Nephron progenitor cell (in vitro differentiated cells): ENCODE data around the gene CD4.

Source experiments
- DNase-seq: peaks from one replicate; pipeline ENCODE4 v3.0.0; 2021
- H3K27ac Mint-ChIP-seq: 2 replicates; pipeline ENCODE4 v1.8.0; 2021; ENCODE audit warnings: mild to moderate bottlenecking, moderate library complexity, mixed read lengths
- H3K27me3 Mint-ChIP-seq: 2 replicates; pipeline ENCODE4 v1.8.0; 2021; ENCODE audit warnings: mild to moderate bottlenecking, low read depth, mixed read lengths; ENCODE audit not compliant: poor library complexity
- H3K36me3 Mint-ChIP-seq: 2 replicates; pipeline ENCODE4 v1.8.0; 2021; ENCODE audit warnings: low read depth, mixed read lengths
- H3K4me1 Mint-ChIP-seq: 2 replicates; pipeline ENCODE4 v1.8.0; 2021; ENCODE audit warnings: mixed read lengths
- H3K4me3 Mint-ChIP-seq: 2 replicates; pipeline ENCODE4 v1.8.0; 2021; ENCODE audit warnings: mild to moderate bottlenecking, moderate library complexity, mixed read lengths
- H3K9me3 Mint-ChIP-seq: 2 replicates; pipeline ENCODE4 v1.8.0; 2021; ENCODE audit warnings: mild to moderate bottlenecking, moderate library complexity, mixed read lengths
- TF ChIP-seq, protein P1 (sequence below): fragments of 200-600 bp; sonication (generic); IDR thresholded peaks from 2 replicates; pipeline ENCODE4 v1.5.0; 2021; ENCODE audit warnings: antibody characterized with exemption

CD4 gene

DNA sequence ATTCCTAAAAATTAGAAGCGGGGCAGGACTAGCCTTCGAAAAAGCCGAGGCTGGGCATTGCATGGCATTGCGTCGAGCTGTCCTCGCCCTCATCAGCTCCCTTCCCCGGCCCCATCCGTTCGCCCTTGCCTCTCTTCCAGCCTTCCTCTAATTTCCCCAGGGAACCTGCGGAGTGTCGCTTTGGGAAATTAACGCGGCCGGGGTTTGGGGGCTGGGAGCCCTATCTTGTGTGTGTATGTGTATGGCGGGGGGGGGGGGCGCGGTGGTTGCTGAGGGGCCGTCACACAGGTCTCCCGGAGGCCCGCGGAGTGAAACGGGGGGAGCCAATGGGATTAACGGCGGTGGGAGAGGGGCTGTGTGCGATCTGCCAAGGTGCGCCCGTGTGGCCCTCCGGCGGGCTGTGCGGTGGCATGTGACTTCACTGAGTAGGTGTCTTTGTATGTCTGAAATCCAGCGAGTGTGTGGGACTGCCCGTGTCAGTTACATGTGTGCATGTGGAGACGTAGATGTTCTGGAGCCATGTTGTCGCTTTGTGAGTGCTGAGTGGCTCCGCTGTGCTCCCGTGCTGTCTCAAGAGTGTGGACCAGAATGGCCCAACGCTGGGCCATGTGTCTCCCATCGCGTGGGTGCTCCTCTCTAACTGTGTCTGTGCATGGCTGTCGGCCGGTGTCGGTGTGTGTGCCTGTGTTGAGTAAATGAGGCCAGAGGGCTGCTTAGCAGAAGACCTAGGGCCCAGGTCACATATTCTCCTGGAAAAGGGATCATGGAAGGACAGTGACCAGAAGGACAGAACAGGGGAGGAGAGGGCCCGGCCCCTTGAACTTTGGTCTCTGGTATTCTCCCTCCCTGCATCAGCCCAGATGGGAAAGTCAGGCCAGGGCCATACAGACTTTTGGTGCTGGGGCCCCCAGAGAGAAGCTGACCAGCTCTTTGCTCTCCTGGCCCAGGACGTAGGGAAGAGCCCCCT is 21.7 kb upstream of the CD4 start:
- Mint-ChIP-seq H3K4me1 (peaks cover 80% of the 10 kb centered on the region), H3K27me3 (peaks cover 4% of the 10 kb centered on the region), H3K36me3 (peaks cover 13% of the 10 kb centered on the region), H3K4me3 (peak overlapping the region; percentile 97), H3K27ac (peak overlapping the region; percentile 98), H3K9me3 (no peaks in the 10 kb centered on the region)
- TF ChIP-seq, protein P1, sequence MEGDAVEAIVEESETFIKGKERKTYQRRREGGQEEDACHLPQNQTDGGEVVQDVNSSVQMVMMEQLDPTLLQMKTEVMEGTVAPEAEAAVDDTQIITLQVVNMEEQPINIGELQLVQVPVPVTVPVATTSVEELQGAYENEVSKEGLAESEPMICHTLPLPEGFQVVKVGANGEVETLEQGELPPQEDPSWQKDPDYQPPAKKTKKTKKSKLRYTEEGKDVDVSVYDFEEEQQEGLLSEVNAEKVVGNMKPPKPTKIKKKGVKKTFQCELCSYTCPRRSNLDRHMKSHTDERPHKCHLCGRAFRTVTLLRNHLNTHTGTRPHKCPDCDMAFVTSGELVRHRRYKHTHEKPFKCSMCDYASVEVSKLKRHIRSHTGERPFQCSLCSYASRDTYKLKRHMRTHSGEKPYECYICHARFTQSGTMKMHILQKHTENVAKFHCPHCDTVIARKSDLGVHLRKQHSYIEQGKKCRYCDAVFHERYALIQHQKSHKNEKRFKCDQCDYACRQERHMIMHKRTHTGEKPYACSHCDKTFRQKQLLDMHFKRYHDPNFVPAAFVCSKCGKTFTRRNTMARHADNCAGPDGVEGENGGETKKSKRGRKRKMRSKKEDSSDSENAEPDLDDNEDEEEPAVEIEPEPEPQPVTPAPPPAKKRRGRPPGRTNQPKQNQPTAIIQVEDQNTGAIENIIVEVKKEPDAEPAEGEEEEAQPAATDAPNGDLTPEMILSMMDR, result no peak
- peak; percentile 34 for DNase-seq

DNA sequence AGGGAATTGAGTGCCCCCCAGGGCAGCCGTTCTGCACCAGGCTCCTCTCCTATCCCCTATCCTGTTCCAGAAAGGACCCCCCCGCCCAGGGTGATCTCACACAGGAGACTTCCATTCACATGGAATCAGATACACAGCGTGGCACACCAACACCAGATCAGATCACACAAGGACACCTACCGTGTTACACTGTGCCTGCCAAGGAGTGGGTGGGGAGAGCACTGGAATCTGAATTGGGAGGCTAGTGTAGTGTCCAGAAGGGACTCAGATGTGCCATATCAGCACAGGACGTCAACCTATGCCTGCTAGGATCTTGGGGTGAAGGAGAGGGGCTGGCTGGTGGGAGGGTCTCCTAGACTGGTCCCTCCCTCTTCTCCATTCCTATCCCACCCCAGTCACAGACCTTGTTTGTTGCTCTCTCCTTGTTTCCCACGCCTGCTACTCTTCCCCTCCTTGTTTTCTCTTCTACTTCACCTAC is 20.9 kb upstream of the CD4 start:
- H3K9me3 Mint-ChIP-seq, result no peaks in the 10 kb centered on the region
- peaks cover 13% of the 10 kb centered on the region for H3K36me3 Mint-ChIP-seq
- TF ChIP-seq, protein P1, result no peak
- no peak for DNase-seq
- H3K4me3 Mint-ChIP-seq, result peak overlapping the region; percentile 97
- H3K27ac Mint-ChIP-seq, result peak overlapping the region; percentile 98
- peaks cover 4% of the 10 kb centered on the region for H3K27me3 Mint-ChIP-seq
- peaks cover 80% of the 10 kb centered on the region for H3K4me1 Mint-ChIP-seq

DNA sequence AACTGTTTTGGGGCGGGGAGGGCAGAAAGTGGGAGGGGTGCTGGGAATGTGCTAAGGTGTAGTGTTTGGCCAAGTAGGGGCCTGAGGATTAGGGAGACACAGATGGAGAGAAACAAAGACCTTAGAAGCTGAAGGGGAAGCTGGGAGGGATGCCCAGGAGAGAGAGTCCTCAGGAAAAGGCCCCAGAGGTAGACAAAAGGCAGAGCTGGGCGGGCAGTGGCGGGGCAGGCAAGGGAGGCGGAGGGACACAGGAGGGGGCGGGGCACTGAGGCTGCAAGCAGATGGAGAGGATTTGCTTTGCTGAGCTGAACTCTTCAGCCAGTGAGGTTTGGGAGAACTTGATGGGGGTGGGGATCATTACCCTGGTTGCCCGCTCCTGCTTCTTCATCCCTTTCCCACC is 20.3 kb upstream of the CD4 start:
- peaks cover 4% of the 10 kb centered on the region for H3K27me3 Mint-ChIP-seq
- H3K9me3 Mint-ChIP-seq, result no peaks in the 10 kb centered on the region
- DNase-seq, result peak; percentile 80
- H3K4me3 Mint-ChIP-seq, result peak overlapping the region; percentile 97
- TF ChIP-seq, protein P1, result no peak
- H3K36me3 Mint-ChIP-seq, result peaks cover 13% of the 10 kb centered on the region
- H3K4me1 Mint-ChIP-seq, result peaks cover 75% of the 10 kb centered on the region
- peak overlapping the region; percentile 98 for H3K27ac Mint-ChIP-seq

DNA sequence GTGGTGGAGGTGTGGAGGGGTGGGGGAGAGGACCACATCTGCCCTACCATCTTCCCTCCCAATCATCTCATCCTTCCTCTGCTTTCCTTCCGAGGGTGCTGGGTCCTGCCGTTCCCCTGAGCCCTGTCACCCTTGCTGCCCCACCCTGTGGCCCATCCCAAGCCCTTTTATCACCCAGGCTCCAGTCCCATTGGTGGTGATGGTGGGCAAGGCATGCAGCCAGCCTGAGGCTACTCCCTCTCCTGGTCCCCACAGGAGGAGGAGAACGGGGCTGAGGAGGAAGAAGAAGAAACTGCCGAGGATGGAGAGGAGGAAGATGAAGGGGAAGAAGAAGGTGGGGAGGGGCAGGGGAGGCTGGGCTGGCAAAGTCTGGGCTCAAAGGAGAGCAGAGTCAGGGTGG is 19.7 kb upstream of the CD4 start:
- TF ChIP-seq, protein P1, result no peak
- H3K4me3 Mint-ChIP-seq, result peak overlapping the region; percentile 97
- peaks cover 8% of the 10 kb centered on the region for H3K27me3 Mint-ChIP-seq
- H3K9me3 Mint-ChIP-seq, result no peaks in the 10 kb centered on the region
- peak overlapping the region; percentile 98 for H3K27ac Mint-ChIP-seq
- peaks cover 72% of the 10 kb centered on the region for H3K4me1 Mint-ChIP-seq
- DNase-seq, result no peak
- peaks cover 15% of the 10 kb centered on the region for H3K36me3 Mint-ChIP-seq

DNA sequence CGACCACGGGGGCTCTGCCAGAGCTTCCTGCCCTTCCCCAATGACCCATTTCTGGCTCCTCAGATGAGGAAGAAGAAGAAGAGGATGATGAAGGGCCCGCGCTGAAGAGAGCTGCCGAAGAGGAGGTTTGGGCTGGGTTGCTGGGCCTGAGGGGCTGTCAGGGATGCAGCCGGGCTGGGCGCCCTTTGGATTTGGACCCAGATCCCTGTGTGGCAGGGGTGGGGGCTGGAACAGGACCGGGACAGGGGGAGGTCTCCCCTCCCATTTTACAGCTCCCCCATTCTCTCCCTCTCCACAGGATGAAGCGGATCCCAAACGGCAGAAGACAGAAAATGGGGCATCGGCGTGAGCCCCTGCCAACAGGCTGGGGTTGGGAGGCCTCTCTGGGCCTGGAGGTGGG is 19.2 kb upstream of the CD4 start:
- Mint-ChIP-seq H3K27ac (no peak overlapping the region), H3K27me3 (peaks cover 10% of the 10 kb centered on the region), H3K36me3 (peaks cover 19% of the 10 kb centered on the region), H3K4me1 (peaks cover 72% of the 10 kb centered on the region), H3K4me3 (no peak overlapping the region), H3K9me3 (no peaks in the 10 kb centered on the region)
- TF ChIP-seq, protein P1, result no peak
- DNase-seq, result no peak
